NCI-H748 (cell line): ENCODE results near the gene TMEM50A.
A peak's percentile ranks its signal among the peaks of the same experiment; 100 is the strongest.
"Not testable (repeated sequence)": the region's sequence is repeated elsewhere in the genome, so short reads cannot be mapped to it uniquely, and the experiment has no call there.

Source experiments
- DNase-seq: peaks from one replicate; lab custom pipeline; 2025; ENCODE audit not compliant: unreplicated experiment; lab: John Stamatoyannopoulos, UW

Gene TMEM50A

GRCh38 chr1:25338188-25338981, at the start of gene TMEM50A:
TSS of gene TMEM50A (plus strand) at chr1:25338334. CDS start at chr1:25340487, 2,153 bp downstream.
- peak; percentile 82 for DNase-seq

- not testable (repeated sequence) for DNase-seq
Measured at GRCh38 chr1:25288573-25289101, 49.5 kb upstream of the TMEM50A start.

- peak; percentile 2 for DNase-seq
Measured at GRCh38 chr1:25290043-25290442, 48.1 kb upstream of the TMEM50A start.

- not testable (repeated sequence) for DNase-seq
Measured at GRCh38 chr1:25293426-25293825, 44.7 kb upstream of the TMEM50A start.

GRCh38 chr1:25294889-25295826, 43.0 kb upstream of the TMEM50A start:
- DNase-seq, result not testable (repeated sequence)

- not testable (repeated sequence) for DNase-seq
Measured at GRCh38 chr1:25296501-25296900, 41.6 kb upstream of the TMEM50A start.

GRCh38 chr1:25300729-25301128, 37.4 kb upstream of the TMEM50A start:
- DNase-seq, result not testable (repeated sequence)

GRCh38 chr1:25302330-25302729, 35.8 kb upstream of the TMEM50A start:
- not testable (repeated sequence) for DNase-seq

GRCh38 chr1:25304936-25305335, 33.2 kb upstream of the TMEM50A start:
- DNase-seq, result not testable (repeated sequence)

GRCh38 chr1:25308168-25308567, 30.0 kb upstream of the TMEM50A start:
- DNase-seq, result not testable (repeated sequence)

- DNase-seq, result not testable (repeated sequence)
Measured at GRCh38 chr1:25309085-25309484, 29.0 kb upstream of the TMEM50A start.

- not testable (repeated sequence) for DNase-seq
Measured at GRCh38 chr1:25309486-25309885, 28.6 kb upstream of the TMEM50A start.

GRCh38 chr1:25312806-25313470, 25.2 kb upstream of the TMEM50A start:
- not testable (repeated sequence) for DNase-seq

GRCh38 chr1:25320314-25320938, 17.7 kb upstream of the TMEM50A start:
- not testable (repeated sequence) for DNase-seq

GRCh38 chr1:25322127-25322526, 16.0 kb upstream of the TMEM50A start:
- DNase-seq, result not testable (repeated sequence)

GRCh38 chr1:25324407-25324806, 13.7 kb upstream of the TMEM50A start:
- not testable (repeated sequence) for DNase-seq

GRCh38 chr1:25327864-25328790, 10.0 kb upstream of the TMEM50A start:
- DNase-seq, result not testable (repeated sequence)

GRCh38 chr1:25328791-25329185, 9.3 kb upstream of the TMEM50A start:
- not testable (repeated sequence) for DNase-seq

GRCh38 chr1:25329336-25329735, 8.8 kb upstream of the TMEM50A start:
- not testable (repeated sequence) for DNase-seq
